IMR-90 (cell line): ENCODE measurements around the gene MRGPRF. TPM values are rescaled to one million over a fixed set of nuclear protein-coding genes. Genes with fewer than 3 reads are reported as not detected.

ENCODE experiments used
- ATAC-seq: fragments of 200-7000 bp; cut with Tn5 transposase; 2 replicates; pipeline ENCODE4 v1.9.1; 2020; ENCODE audit warnings: low read depth, mild to moderate bottlenecking, moderate library complexity
- BruUV-seq: library from RNA; stranded (reverse); fragments of 400-500 nt; replicated peaks from 2 replicates; lab custom pipeline; 2021; lab: Mats Ljungman, UMichigan
- CTCF ChIA-PET: fragments of 300-600 bp; formaldehyde crosslinking; extraction: SDS; loops from one replicate; lab custom pipeline; 2021; ENCODE audit warnings: antibody characterized with exemption; lab: Yijun Ruan, JAX
- POLR2A ChIA-PET: fragments of 300-600 bp; sonication (Branson Sonifier 250); formaldehyde crosslinking; loops from one replicate; lab custom pipeline; 2022; ENCODE audit warnings: antibody characterized with exemption; ENCODE audit not compliant: unreplicated experiment; lab: Charles Lee
- DNase-seq: peaks from one replicate; pipeline ENCODE4 v3.0.0; 2013
- H2AFZ ChIP-seq: replicated peaks from 2 replicates; pipeline ENCODE3; 2013; ENCODE audit warnings: low read length, mild to moderate bottlenecking; ENCODE audit not compliant: poor library complexity
- H2AK5ac ChIP-seq: 2 replicates; pipeline ENCODE4 v1.6.1; 2013; ENCODE audit warnings: low read depth, low read length, inconsistent platforms
- H2AK9ac ChIP-seq: replicated peaks from 2 replicates; pipeline ENCODE3; 2013; ENCODE audit warnings: mild to moderate bottlenecking, low read depth, low read length, moderate library complexity; ENCODE audit not compliant: poor library complexity
- H2BK120ac ChIP-seq: 2 replicates; pipeline ENCODE4 v1.6.1; 2013; ENCODE audit warnings: low read depth, low read length, inconsistent platforms
- H2BK15ac ChIP-seq: 3 replicates; pipeline ENCODE4 v1.6.1; 2013; ENCODE audit warnings: low read depth, low read length, inconsistent platforms
- H2BK20ac ChIP-seq: 2 replicates; pipeline ENCODE4 v1.6.1; 2013; ENCODE audit warnings: low read depth, mild to moderate bottlenecking, inconsistent platforms, low read length, moderate library complexity
- H2BK5ac ChIP-seq: 2 replicates; pipeline ENCODE4 v1.6.1; 2013; ENCODE audit warnings: mild to moderate bottlenecking, low read depth, low read length, inconsistent platforms; ENCODE audit not compliant: poor library complexity, severe bottlenecking
- H3K14ac ChIP-seq: replicated peaks from 2 replicates; pipeline ENCODE4 v1.6.1; 2013; ENCODE audit warnings: low read depth, low read length, inconsistent platforms
- H3K18ac ChIP-seq: 2 replicates; pipeline ENCODE4 v1.6.1; 2013; ENCODE audit warnings: low read depth, low read length, control low read depth
- H3K23ac ChIP-seq: 2 replicates; pipeline ENCODE4 v1.6.1; 2013; ENCODE audit warnings: low read depth, low read length, inconsistent platforms
- H3K27ac ChIP-seq: 2 replicates; pipeline ENCODE4 v1.5.1; 2013; ENCODE audit warnings: mild to moderate bottlenecking, control low read depth, low read length; ENCODE audit not compliant: insufficient read depth
- H3K27me3 ChIP-seq: 2 replicates; pipeline ENCODE4 v1.6.1; 2013; ENCODE audit warnings: low read length; ENCODE audit not compliant: control insufficient read depth, insufficient read depth
- H3K36me3 ChIP-seq: 2 replicates; pipeline ENCODE4 v1.6.1; 2013; ENCODE audit warnings: low read length, mixed read lengths; ENCODE audit not compliant: control insufficient read depth, insufficient read depth
- H3K4ac ChIP-seq: 2 replicates; pipeline ENCODE4 v1.6.1; 2013; ENCODE audit warnings: low read depth, low read length, inconsistent platforms
- H3K4me1 ChIP-seq: 2 replicates; pipeline ENCODE4 v1.6.1; 2013; ENCODE audit warnings: low read length, mixed read lengths; ENCODE audit not compliant: control insufficient read depth, insufficient read depth
- H3K4me2 ChIP-seq: 2 replicates; pipeline ENCODE4 v1.6.1; 2013; ENCODE audit warnings: low read depth, mild to moderate bottlenecking, control low read depth, low read length, moderate library complexity
- H3K4me3 ChIP-seq: 2 replicates; pipeline ENCODE4 v1.5.1; 2013; ENCODE audit warnings: low read depth, mild to moderate bottlenecking, control low read depth, low read length, moderate library complexity; ENCODE audit not compliant: insufficient read depth
- H3K56ac ChIP-seq: 2 replicates; pipeline ENCODE4 v1.6.1; 2013; ENCODE audit warnings: low read length, inconsistent platforms; ENCODE audit not compliant: insufficient read depth; ENCODE audit errors: extremely low read depth
- H3K79me1 ChIP-seq, 2 experiments: 2 replicates each; pipeline ENCODE4 v1.6.1; 2013; ENCODE audit warnings: low read length in 2 of 2, inconsistent platforms in 1 of 2, low read depth in 1 of 2
- H3K9ac ChIP-seq: 2 replicates; pipeline ENCODE4 v1.6.1; 2013; ENCODE audit warnings: low read depth, low read length, control low read depth
- H3K9me1 ChIP-seq: 2 replicates; pipeline ENCODE4 v1.6.1; 2013; ENCODE audit warnings: low read length, inconsistent platforms; ENCODE audit not compliant: insufficient read depth
- H3K9me3 ChIP-seq: 2 replicates; pipeline ENCODE4 v1.6.1; 2013; ENCODE audit warnings: low read length; ENCODE audit not compliant: control insufficient read depth, insufficient read depth
- H4K20me1 ChIP-seq: 2 replicates; pipeline ENCODE4 v1.6.1; 2013; ENCODE audit warnings: low read length, inconsistent platforms; ENCODE audit not compliant: insufficient read depth
- H4K5ac ChIP-seq: 2 replicates; pipeline ENCODE4 v1.6.1; 2013; ENCODE audit warnings: mild to moderate bottlenecking, low read depth, low read length, control low read depth
- H4K8ac ChIP-seq, 2 experiments: 2 replicates each; pipeline ENCODE4 v1.6.1; 2013; ENCODE audit warnings: low read depth in 2 of 2, low read length in 2 of 2, control low read depth in 1 of 2, inconsistent platforms in 1 of 2
- H4K91ac ChIP-seq: 2 replicates; pipeline ENCODE4 v1.6.1; 2013; ENCODE audit warnings: low read depth, low read length, inconsistent platforms; ENCODE audit not compliant: insufficient read depth
- BHLHE40 ChIP-seq: fragments of 150-350 bp; IDR thresholded peaks from 2 replicates; pipeline ENCODE4 v1.6.1; 2016; ENCODE audit warnings: mild to moderate bottlenecking, low read depth, low read length
- CEBPB ChIP-seq: IDR thresholded peaks from 2 replicates; pipeline ENCODE4 v1.6.1; 2012; ENCODE audit warnings: low read depth, low read length, improper control_type of control experiment
- CHD1 ChIP-seq: IDR thresholded peaks from 2 replicates; pipeline ENCODE4 v1.6.1; 2012; ENCODE audit warnings: low read depth, low read length, improper control_type of control experiment
- CTCF ChIP-seq: conservative IDR thresholded peaks from 2 replicates; pipeline ENCODE4 v1.5.1; 2012; ENCODE audit warnings: mild to moderate bottlenecking, low read depth, low read length, improper control_type of control experiment
- ELK1 ChIP-seq: fragments of 150-350 bp; IDR thresholded peaks from 2 replicates; pipeline ENCODE4 v1.6.1; 2016; ENCODE audit warnings: low read depth, mild to moderate bottlenecking, low read length, moderate library complexity, borderline replicate concordance
- FOS ChIP-seq: fragments of 150-350 bp; IDR thresholded peaks from 2 replicates; pipeline ENCODE4 v1.6.1; 2016; ENCODE audit warnings: low read depth, low read length
- MAFK ChIP-seq: IDR thresholded peaks from 2 replicates; pipeline ENCODE4 v1.6.1; 2012; ENCODE audit warnings: low read depth, low read length, improper control_type of control experiment
- MAZ ChIP-seq: IDR thresholded peaks from 2 replicates; pipeline ENCODE4 v1.6.1; 2012; ENCODE audit warnings: low read depth, mild to moderate bottlenecking, low read length, improper control_type of control experiment, moderate library complexity, borderline replicate concordance
- MXI1 ChIP-seq: IDR thresholded peaks from 2 replicates; pipeline ENCODE4 v1.6.1; 2012; ENCODE audit warnings: low read depth, mild to moderate bottlenecking, low read length, moderate library complexity, borderline replicate concordance
- NFE2L2 ChIP-seq: fragments of 150-350 bp; IDR thresholded peaks from 2 replicates; pipeline ENCODE4 v1.6.1; 2016; ENCODE audit warnings: low read depth, mild to moderate bottlenecking, low read length
- POLR2A ChIP-seq: IDR thresholded peaks from 2 replicates; pipeline ENCODE4 v1.6.1; 2012; ENCODE audit warnings: mild to moderate bottlenecking, low read depth, low read length
- RAD21 ChIP-seq: IDR thresholded peaks from 2 replicates; pipeline ENCODE4 v1.6.1; 2012; ENCODE audit warnings: low read length, improper control_type of control experiment
- RCOR1 ChIP-seq: IDR thresholded peaks from 2 replicates; pipeline ENCODE4 v1.6.1; 2012; ENCODE audit warnings: mild to moderate bottlenecking, low read length, improper control_type of control experiment; ENCODE audit not compliant: insufficient replicate concordance
- RFX5 ChIP-seq: IDR thresholded peaks from 2 replicates; pipeline ENCODE4 v1.8.0; 2012; ENCODE audit warnings: low read depth, mild to moderate bottlenecking, low read length, moderate library complexity
- SMC3 ChIP-seq: fragments of 150-350 bp; IDR thresholded peaks from 2 replicates; pipeline ENCODE4 v1.6.1; 2016; ENCODE audit warnings: low read depth, mild to moderate bottlenecking, antibody characterized with exemption, low read length, moderate library complexity
- USF2 ChIP-seq: fragments of 150-350 bp; IDR thresholded peaks from 2 replicates; pipeline ENCODE4 v1.6.1; 2017; ENCODE audit warnings: mild to moderate bottlenecking, antibody characterized with exemption, low read length, low read depth
- WGBS, 2 experiments: methylation state at CpG; one replicate each; pipeline versions ENCODE4 v1.1.5 to v1.1.7; 2013; ENCODE audit warnings: missing lambda C conversion rate in 2 of 2; ENCODE audit not compliant: insufficient read length in 1 of 2; ENCODE audit errors: extremely low coverage in 2 of 2; 5-methylcytosine and 5-hydroxymethylcytosine counted together
- dilution Hi-C: fragments of 300-500 bp; cut with HindIII; formaldehyde crosslinking; loops from one replicate; pipeline ENCODE4 v1.14.3; 2018; ENCODE audit warnings: low sequenced_read_pairs; ENCODE audit not compliant: unreplicated experiment
- in situ Hi-C: fragments of 300-500 bp; cut with MboI; formaldehyde crosslinking; loops from 3 replicates; pipeline ENCODE4 v1.14.3; 2019; ENCODE audit warnings: low sequenced_read_pairs, inconsistent platforms, mixed read lengths
- intact Hi-C: fragments of 100-400 bp; cut with micrococcal nuclease; formaldehyde crosslinking; loops from 2 replicates; pipeline ENCODE4 v1.10.0; 2022
- polyA plus RNA-seq, 3 experiments: library from polyadenylated mRNA; depleted of rRNA; stranded (reverse); fragments of >200 nt; gene quantifications; 2 replicates each; pipeline ENCODE4 v1.2.3, GENCODE V29; 2012; ENCODE audit warnings: low replicate concordance in 1 of 3
- total RNA-seq: library from RNA; depleted of rRNA; stranded (reverse); fragments of >200 nt; gene quantifications from 2 replicates; pipeline ENCODE4 v1.2.3, GENCODE V29; 2012

Gene MRGPRF
- total and polyA plus RNA-seq, 2 of the 4 experiments (the other 2 are of a cell fraction), result 6.3 to 28.8 TPM

GRCh38 chr11:69061713-69062053, 48.6 kb upstream of the MRGPRF start:
- Histone ChIP-seq H3K79me1 (peaks cover 14 to 37% of the 10 kb centered on the region in 2 experiments; a peak in 2 of 4 replicates), H3K9me3 (no peaks in the 10 kb centered on the region), H3K9ac (no peak overlapping the region), H3K4me1 (no peaks in the 10 kb centered on the region), H3K4me3 (no peak overlapping the region), H3K27ac (no peak overlapping the region), H4K91ac (no peak overlapping the region), H2BK15ac (no peak overlapping the region), H4K20me1 (peaks cover 27% of the 10 kb centered on the region), H2AK9ac (no peak overlapping the region), H3K9me1 (no peaks in the 10 kb centered on the region), H2BK5ac (no peak overlapping the region), H3K56ac (no peak overlapping the region), H2AFZ (no peak overlapping the region), H3K23ac (no peak overlapping the region), H3K4me2 (no peak overlapping the region), H2BK120ac (no peak overlapping the region), H3K4ac (no peak overlapping the region), H2BK20ac (no peak overlapping the region), H3K27me3 (no peaks in the 10 kb centered on the region), H3K14ac (no peak overlapping the region), H2AK5ac (no peak overlapping the region), H3K18ac (no peak overlapping the region), H4K8ac (no peak overlapping the region), H4K5ac (no peak overlapping the region), H3K36me3 (peaks cover 44% of the 10 kb centered on the region)
- in situ Hi-C loops (no loop called here), intact Hi-C loops (no loop called here), dilution Hi-C loops (no loop called here)
- 86% methylated on average over 1 of the region's 4 CpGs; no CpG with 5 or more reads in 1 of the 2 experiments for WGBS, 2 experiments
- DNase-seq, result no peak
- ATAC-seq, result no peak
- POLR2A ChIA-PET, result no interaction called here
- no TSS peak for BruUV-seq
- no peak for TF ChIP-seq SMC3
- no peak for TF ChIP-seq FOS
- no peak for TF ChIP-seq RCOR1
- TF ChIP-seq CEBPB, result no peak
- TF ChIP-seq ELK1, result no peak
- TF ChIP-seq CHD1, result no peak
- TF ChIP-seq MAZ, result no peak
- no peak for TF ChIP-seq RAD21
- no peak for TF ChIP-seq MAFK
- no peak for TF ChIP-seq BHLHE40
- TF ChIP-seq NFE2L2, result no peak
- TF ChIP-seq RFX5, result no peak
- no peak for TF ChIP-seq USF2
- TF ChIP-seq POLR2A, result no peak
- TF ChIP-seq CTCF, result no peak
- TF ChIP-seq MXI1, result no peak
- CTCF ChIA-PET, result no interaction called here
